Mesenchymal stem cell (in vitro differentiated cells and primary cell): ENCODE measurements around the gene RRAS.

Experiments
- DNase-seq: peaks from one replicate; pipeline ENCODE4 v3.0.0-alpha.2; 2013
- H2AFZ ChIP-seq: one replicate; pipeline ENCODE4 v1.6.1; 2013; ENCODE audit warnings: low read depth, mild to moderate bottlenecking, control low read depth, inconsistent platforms, low read length, moderate library complexity
- H2AK5ac ChIP-seq: 2 replicates; pipeline ENCODE4 v1.6.1; 2013; ENCODE audit warnings: low read length, moderate library complexity, mild to moderate bottlenecking, inconsistent platforms; ENCODE audit not compliant: severe bottlenecking
- H2BK120ac ChIP-seq: one replicate; pipeline ENCODE4 v1.6.1; 2013; ENCODE audit warnings: low read depth, mild to moderate bottlenecking, inconsistent platforms, low read length, moderate library complexity
- H2BK12ac ChIP-seq, 2 experiments: one replicate each; pipeline ENCODE4 v1.6.1; 2013; ENCODE audit warnings: inconsistent platforms in 2 of 2, low read length in 2 of 2, mild to moderate bottlenecking in 2 of 2, moderate library complexity in 2 of 2, control low read depth in 1 of 2
- H2BK15ac ChIP-seq: one replicate; pipeline ENCODE4 v1.6.1; 2013; ENCODE audit warnings: mild to moderate bottlenecking, low read depth, inconsistent platforms; ENCODE audit not compliant: poor library complexity, severe bottlenecking
- H2BK5ac ChIP-seq: 2 replicates; pipeline ENCODE4 v1.6.1; 2013; ENCODE audit warnings: low read depth, mild to moderate bottlenecking, low read length, control low read depth, inconsistent platforms; ENCODE audit not compliant: poor library complexity, severe bottlenecking
- H3K14ac ChIP-seq, 2 experiments: one replicate each; pipeline ENCODE4 v1.6.1; 2013; ENCODE audit warnings: inconsistent platforms in 2 of 2, low read length in 2 of 2, control low read depth in 1 of 2, mild to moderate bottlenecking in 1 of 2, moderate library complexity in 1 of 2
- H3K18ac ChIP-seq, 2 experiments: one replicate each; pipeline ENCODE4 v1.6.1; 2013; ENCODE audit warnings: inconsistent platforms in 2 of 2, low read length in 2 of 2, control low read depth in 1 of 2, low read depth in 1 of 2, mild to moderate bottlenecking in 1 of 2
- H3K23ac ChIP-seq, 2 experiments: one replicate each; pipeline ENCODE4 v1.6.1; 2013; ENCODE audit warnings: inconsistent platforms in 2 of 2, low read length in 2 of 2, mild to moderate bottlenecking in 2 of 2, moderate library complexity in 2 of 2, control low read depth in 1 of 2
- H3K27ac ChIP-seq: 2 replicates; pipeline ENCODE4 v1.5.1; 2013; ENCODE audit warnings: mild to moderate bottlenecking, moderate library complexity, low read length, control low read depth, inconsistent platforms; ENCODE audit not compliant: poor library complexity, severe bottlenecking
- H3K27me3 ChIP-seq, 2 experiments: 2 replicates each; pipeline versions ENCODE4 v1.6.1 to v1.7.0; 2013; ENCODE audit warnings: low read length in 2 of 2, mild to moderate bottlenecking in 2 of 2, moderate library complexity in 2 of 2, control low read depth in 1 of 2, inconsistent platforms in 1 of 2; ENCODE audit not compliant: control insufficient read depth in 1 of 2, insufficient read depth in 1 of 2
- H3K36me3 ChIP-seq, 2 experiments: 2 replicates each; pipeline versions ENCODE4 v1.6.1 to v1.7.0; 2013; ENCODE audit warnings: low read length in 2 of 2, control low read depth in 1 of 2, inconsistent platforms in 1 of 2, low read depth in 1 of 2, mild to moderate bottlenecking in 1 of 2; ENCODE audit not compliant: insufficient read depth in 2 of 2, control insufficient read depth in 1 of 2
- H3K4ac ChIP-seq, 2 experiments: one replicate each; pipeline ENCODE4 v1.6.1; 2013; ENCODE audit warnings: inconsistent platforms in 2 of 2, low read length in 2 of 2, mild to moderate bottlenecking in 2 of 2, moderate library complexity in 2 of 2, control low read depth in 1 of 2, low read depth in 1 of 2
- H3K4me1 ChIP-seq: 2 replicates; pipeline ENCODE4 v1.6.1; 2013; ENCODE audit warnings: low read depth, low read length, control low read depth; ENCODE audit not compliant: control insufficient read depth, insufficient read depth
- H3K4me2 ChIP-seq: 2 replicates; pipeline ENCODE4 v1.6.1; 2013; ENCODE audit warnings: low read length, mild to moderate bottlenecking, inconsistent platforms; ENCODE audit not compliant: poor library complexity, severe bottlenecking
- H3K4me3 ChIP-seq, 2 experiments: 2 replicates each; pipeline versions ENCODE4 v1.5.1 to v1.7.0; 2013; ENCODE audit warnings: low read length in 2 of 2, mild to moderate bottlenecking in 2 of 2, control low read depth in 1 of 2, low read depth in 1 of 2; ENCODE audit not compliant: insufficient read depth in 1 of 2
- H3K79me1 ChIP-seq: replicated peaks from 2 replicates; pipeline ENCODE4 v1.6.1; 2013; ENCODE audit warnings: mild to moderate bottlenecking, control low read depth, low read length, inconsistent platforms; ENCODE audit not compliant: poor library complexity, severe bottlenecking
- H3K9ac ChIP-seq: 2 replicates; pipeline ENCODE4 v1.7.0; 2013; ENCODE audit warnings: mild to moderate bottlenecking, low read length, moderate library complexity
- H3K9me3 ChIP-seq: 2 replicates; pipeline ENCODE4 v1.7.0; 2013; ENCODE audit warnings: mild to moderate bottlenecking, low read length; ENCODE audit not compliant: control insufficient read depth
- H4K8ac ChIP-seq: one replicate; pipeline ENCODE4 v1.6.1; 2013; ENCODE audit warnings: inconsistent platforms, mild to moderate bottlenecking, low read length, moderate library complexity
- H4K91ac ChIP-seq: one replicate; pipeline ENCODE4 v1.6.1; 2013; ENCODE audit warnings: mild to moderate bottlenecking, low read length, inconsistent platforms
- WGBS: methylation state at CpG from one replicate; pipeline ENCODE4 v1.1.7; 2013; ENCODE audit warnings: mixed read lengths; 5-methylcytosine and 5-hydroxymethylcytosine counted together

RRAS gene

DNA sequence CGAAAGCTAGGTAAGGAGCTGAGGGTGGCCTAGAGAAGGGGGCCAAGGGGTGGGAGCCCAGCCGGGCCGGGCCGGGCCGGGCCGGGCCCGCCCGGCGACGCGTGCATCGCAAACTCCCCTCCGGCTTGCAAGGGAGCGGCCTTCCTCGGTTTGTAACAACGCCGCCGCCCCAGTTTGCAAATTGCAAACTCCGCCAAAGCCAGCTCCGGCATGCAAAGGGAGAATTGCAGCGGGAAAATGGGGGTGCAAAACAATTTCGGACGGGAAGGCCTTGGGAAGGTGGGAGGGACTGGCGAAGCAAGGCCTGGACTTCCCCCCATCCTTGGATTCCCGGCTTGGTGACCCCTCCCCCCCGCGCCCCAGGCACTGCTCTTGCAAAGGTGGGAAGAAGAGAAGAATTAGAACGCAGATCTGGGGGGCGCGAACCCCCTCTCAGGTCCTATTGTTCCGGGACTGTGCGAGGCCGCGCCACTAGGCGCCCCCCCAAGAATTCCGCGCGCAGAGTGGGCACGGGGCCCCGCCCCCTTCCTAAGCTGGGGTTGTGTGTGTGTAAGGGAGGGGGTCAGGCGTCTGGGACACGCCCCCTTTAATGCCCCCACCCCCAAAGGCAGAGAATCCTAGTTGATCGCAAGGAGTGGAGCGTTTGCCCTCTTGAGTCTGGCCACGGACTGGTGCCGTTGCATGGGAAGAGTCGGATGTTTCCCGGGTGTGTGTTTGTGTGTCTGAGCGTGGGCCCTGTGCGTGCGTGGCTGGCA lies 48.0 kb downstream of the RRAS start:
- under 1% methylated on average over 45 of the region's 51 CpGs for WGBS
- Histone ChIP-seq H2BK15ac (peak overlapping the region; percentile 95), H3K27me3 (no peaks in the 10 kb centered on the region), H3K27ac (peak overlapping the region; percentile 91), H4K8ac (peak overlapping the region; percentile 27), H4K91ac (peak overlapping the region; percentile 34), H3K4me3 (peak overlapping the region; percentile 73 to 88), H3K18ac (peak overlapping the region; percentile 73 to 82), H3K14ac (peak overlapping the region in 1 of 2 experiments; percentile 91), H3K23ac (peak overlapping the region in 1 of 2 experiments; percentile 95), H3K79me1 (peaks cover 6% of the 10 kb centered on the region), H3K9me3 (no peaks in the 10 kb centered on the region), H2BK12ac (peak overlapping the region in 1 of 2 experiments; percentile 61), H2AK5ac (peak overlapping the region; percentile 31), H3K4me1 (peaks cover 8% of the 10 kb centered on the region), H2AFZ (peak overlapping the region; percentile 47), H3K9ac (peak overlapping the region; percentile 84), H3K4ac (peak overlapping the region in 1 of 2 experiments; percentile 95), H3K36me3 (peaks cover 16 to 28% of the 10 kb centered on the region in 2 experiments), H2BK120ac (peak overlapping the region; percentile 97), H3K4me2 (peak overlapping the region; percentile 92), H2BK5ac (peak overlapping the region; percentile 54)
- peak; percentile 66 for DNase-seq

- peaks cover 14 to 21% of the 10 kb centered on the region in 2 experiments for H3K36me3 ChIP-seq
- H3K4me3 ChIP-seq = peak within 1 kb of the TSS; percentile 73 to 90
- H3K27me3 ChIP-seq = no peaks in the 10 kb centered on the region
- peak within 1 kb of the TSS; percentile 47 for H2AFZ ChIP-seq
- H2BK5ac ChIP-seq = peak within 1 kb of the TSS; percentile 54
- H3K4ac ChIP-seq = peak within 1 kb of the TSS; percentile 91 to 99
- H3K4me2 ChIP-seq = peak within 1 kb of the TSS; percentile 92
- peaks cover 4% of the 10 kb centered on the region for H3K79me1 ChIP-seq
- peak within 1 kb of the TSS; percentile 95 for H3K27ac ChIP-seq
- peak within 1 kb of the TSS; percentile 90 for H4K8ac ChIP-seq
- 0% methylated on average over 9 of the region's 66 CpGs for WGBS
- peak within 1 kb of the TSS; percentile 96 for H3K9ac ChIP-seq
- no peaks in the 10 kb centered on the region for H3K9me3 ChIP-seq
- H2AK5ac ChIP-seq = peak within 1 kb of the TSS; percentile 54
- peak within 1 kb of the TSS; percentile 97 for H2BK120ac ChIP-seq
- peak within 1 kb of the TSS; percentile 75 to 99 for H2BK12ac ChIP-seq
- H4K91ac ChIP-seq = peak within 1 kb of the TSS; percentile 98
- peaks cover 8% of the 10 kb centered on the region for H3K4me1 ChIP-seq
- H3K14ac ChIP-seq = peak within 1 kb of the TSS; percentile 93 to 98
- H3K18ac ChIP-seq = peak within 1 kb of the TSS; percentile 97 to 100
- H2BK15ac ChIP-seq = peak within 1 kb of the TSS; percentile 98
- DNase-seq = peak; percentile 84
- H3K23ac ChIP-seq = peak within 1 kb of the TSS in 1 of 2 experiments; percentile 100
Measured at GRCh38 chr19:49590971-49591730, 48.8 kb downstream of the RRAS start, which contains the start of gene PRR12. PRR12 (plus strand) TSS chr19:49591182; CDS start chr19:49591655, 473 bp downstream.

DNA sequence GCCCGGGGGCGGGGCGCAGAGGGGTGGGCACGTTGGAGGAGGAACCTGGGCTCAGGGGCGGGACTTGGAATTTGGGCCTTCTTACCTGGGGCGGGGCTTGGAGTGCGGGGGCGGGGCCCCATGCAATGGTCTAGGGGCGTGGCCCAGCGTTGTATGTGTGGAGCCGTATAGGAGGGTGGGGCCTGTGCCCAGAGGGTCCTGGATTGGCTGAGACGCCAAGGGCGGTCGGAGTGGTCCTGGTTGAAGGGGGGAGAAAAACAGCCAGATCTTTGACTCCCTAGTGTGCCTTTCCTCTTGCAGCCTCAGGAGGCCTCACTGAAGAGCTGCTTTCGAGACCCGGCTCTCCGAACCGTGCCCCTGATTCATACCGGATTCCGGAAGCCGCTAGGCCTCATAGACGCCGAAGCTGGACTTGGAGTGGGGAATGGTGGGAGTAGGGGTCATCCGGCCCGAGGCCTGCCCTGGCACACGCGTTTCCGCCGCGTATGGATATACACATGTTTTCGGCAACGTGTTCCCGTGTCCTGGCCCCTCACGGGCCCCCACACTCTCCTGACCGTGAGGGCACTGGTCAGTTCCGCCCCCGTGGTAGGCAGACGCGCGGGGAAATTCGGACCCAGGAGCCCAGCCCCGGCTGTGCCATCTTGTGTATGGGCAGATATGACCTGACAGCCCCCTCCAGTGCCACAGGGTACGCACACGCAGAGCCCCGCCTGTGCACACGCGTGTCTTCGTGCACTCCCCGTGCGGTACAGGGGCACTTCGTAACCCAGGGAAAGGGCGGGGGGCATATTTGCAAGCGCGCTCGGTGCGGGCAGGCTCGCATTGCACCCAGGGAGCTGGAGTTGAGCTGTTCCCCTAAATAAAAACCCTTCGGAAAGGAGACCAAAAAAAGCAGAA lies 49.6 kb downstream of the RRAS start:
- Histone ChIP-seq H3K27ac (peak overlapping the region; percentile 95), H3K9ac (peak overlapping the region; percentile 96), H3K79me1 (no peaks in the 10 kb centered on the region), H3K4ac (peak overlapping the region; percentile 91 to 99), H3K4me1 (peaks cover 7% of the 10 kb centered on the region), H3K4me3 (peak overlapping the region; percentile 63 to 90), H3K36me3 (peaks cover 10 to 12% of the 10 kb centered on the region in 2 experiments), H3K9me3 (no peaks in the 10 kb centered on the region), H2BK120ac (peak overlapping the region; percentile 97), H2BK12ac (peak overlapping the region; percentile 75 to 99), H4K91ac (peak overlapping the region; percentile 98), H3K14ac (peak overlapping the region in 1 of 2 experiments; percentile 98), H2AK5ac (peak overlapping the region; percentile 54), H3K27me3 (no peaks in the 10 kb centered on the region), H3K18ac (peak overlapping the region; percentile 97 to 100), H2BK5ac (peak overlapping the region; percentile 53), H2AFZ (no peak overlapping the region), H3K4me2 (peak overlapping the region; percentile 85), H3K23ac (peak overlapping the region in 1 of 2 experiments; percentile 100), H4K8ac (peak overlapping the region; percentile 73), H2BK15ac (peak overlapping the region; percentile 88)
- WGBS = 2% methylated on average over 52 of the region's 58 CpGs
- peak; percentile 98 for DNase-seq
